Neural progenitor cell (in vitro differentiated cells): ENCODE results near the gene LEKR1. TPM values are rescaled to one million over a fixed set of nuclear protein-coding genes. Genes with fewer than 3 reads are reported as not detected.
A peak's percentile ranks its signal among the peaks of the same experiment; 100 is the strongest.

ENCODE experiments used
- DNase-seq: peaks from one replicate; pipeline ENCODE4 v3.0.0-alpha.2; 2016; ENCODE audit warnings: low spot score
- H2AFZ ChIP-seq: fragments of 200-600 bp; sonication (generic); replicated peaks from 2 replicates; pipeline ENCODE4 v1.6.1; 2016; ENCODE audit warnings: antibody characterized with exemption
- H3F3A ChIP-seq: fragments of 200-600 bp; sonication (generic); 2 replicates; pipeline ENCODE4 v1.6.1; 2016; ENCODE audit warnings: antibody characterized with exemption, low read depth
- H3K27ac ChIP-seq: fragments of 200-600 bp; sonication (generic); 2 replicates; pipeline ENCODE4 v1.5.1; 2016; ENCODE audit warnings: mild to moderate bottlenecking
- H3K27me3 ChIP-seq: fragments of 200-600 bp; sonication (generic); 2 replicates; pipeline ENCODE4 v1.6.1; 2016; ENCODE audit warnings: mild to moderate bottlenecking, moderate library complexity
- H3K36me3 ChIP-seq: fragments of 200-600 bp; sonication (generic); 2 replicates; pipeline ENCODE4 v1.5.1; 2016
- H3K4me1 ChIP-seq: fragments of 200-600 bp; sonication (generic); 2 replicates; pipeline ENCODE4 v1.6.1; 2016; ENCODE audit warnings: mixed run types
- H3K4me2 ChIP-seq: fragments of 200-600 bp; sonication (generic); 2 replicates; pipeline ENCODE4 v1.6.1; 2016
- H3K4me3 ChIP-seq: fragments of 200-600 bp; sonication (generic); 2 replicates; pipeline ENCODE4 v1.5.1; 2016
- H3K79me2 ChIP-seq: fragments of 200-600 bp; sonication (generic); 2 replicates; pipeline ENCODE4 v1.6.1; 2016; ENCODE audit warnings: low read depth
- H3K9ac ChIP-seq: fragments of 200-600 bp; sonication (generic); 2 replicates; pipeline ENCODE4 v1.6.1; 2016
- H3K9me3 ChIP-seq: fragments of 200-600 bp; sonication (generic); 2 replicates; pipeline ENCODE4 v1.5.1; 2016; ENCODE audit warnings: low read depth
- H4K20me1 ChIP-seq: fragments of 200-600 bp; sonication (generic); 2 replicates; pipeline ENCODE4 v1.6.1; 2016; ENCODE audit warnings: low read depth
- H3K27ac Mint-ChIP-seq: 3 replicates; pipeline ENCODE4 v1.8.0; 2021; ENCODE audit warnings: mixed read lengths
- H3K27me3 Mint-ChIP-seq: 2 replicates; pipeline ENCODE4 v1.8.0; 2022; ENCODE audit warnings: low read depth, mild to moderate bottlenecking, inconsistent platforms, moderate library complexity, mixed read lengths; ENCODE audit not compliant: insufficient read depth
- H3K36me3 Mint-ChIP-seq: 3 replicates; pipeline ENCODE4 v1.8.0; 2021; ENCODE audit warnings: mixed read lengths
- H3K4me1 Mint-ChIP-seq: 3 replicates; pipeline ENCODE4 v1.8.0; 2021; ENCODE audit warnings: mixed read lengths
- H3K4me3 Mint-ChIP-seq: 3 replicates; pipeline ENCODE4 v1.8.0; 2021; ENCODE audit warnings: mild to moderate bottlenecking, moderate library complexity, mixed read lengths
- H3K9me3 Mint-ChIP-seq: 3 replicates; pipeline ENCODE4 v1.8.0; 2020; ENCODE audit warnings: mixed read lengths
- CTCF ChIP-seq: fragments of 200-600 bp; sonication (generic); IDR thresholded peaks from 2 replicates; pipeline ENCODE4 v1.5.1; 2017; ENCODE audit warnings: antibody characterized with exemption, mild to moderate bottlenecking
- EZH2 ChIP-seq: fragments of 200-600 bp; sonication (generic); IDR thresholded peaks from 2 replicates; pipeline ENCODE4 v1.6.1; 2017; ENCODE audit warnings: antibody characterized with exemption, mild to moderate bottlenecking, moderate library complexity
- EZH2phosphoT487 ChIP-seq: fragments of 200-600 bp; sonication (generic); IDR thresholded peaks from 2 replicates; pipeline ENCODE4 v1.6.1; 2017; ENCODE audit warnings: antibody characterized with exemption
- total RNA-seq: library from RNA; depleted of rRNA; stranded (reverse); fragments of >200 nt; gene quantifications from 2 replicates; pipeline ENCODE4 v1.2.3, GENCODE V29; 2015; ENCODE audit warnings: low replicate concordance

The LEKR1 gene
- total RNA-seq, 1 donor from 2014 or later, result 1.9 TPM

- Histone ChIP-seq H3F3A (peaks cover 28% of the 10 kb centered on the region), H2AFZ (peak overlapping the region; percentile 94), H3K27ac (no peak overlapping the region), H3K27me3 (peaks cover 73% of the 10 kb centered on the region), H3K9ac (no peak overlapping the region), H3K4me1 (no peaks in the 10 kb centered on the region), H3K4me3 (peak overlapping the region; percentile 48), H3K79me2 (no peaks in the 10 kb centered on the region), H4K20me1 (no peaks in the 10 kb centered on the region), H3K4me2 (peak overlapping the region; percentile 85), H3K9me3 (no peaks in the 10 kb centered on the region), H3K36me3 (no peaks in the 10 kb centered on the region)
- Mint-ChIP-seq H3K9me3 (no peaks in the 10 kb centered on the region), H3K27me3 (peaks cover 16% of the 10 kb centered on the region), H3K36me3 (no peaks in the 10 kb centered on the region), H3K4me1 (peaks cover 29% of the 10 kb centered on the region), H3K4me3 (peak overlapping the region; percentile 88), H3K27ac (peak overlapping the region; percentile 96)
- peak; percentile 96 for DNase-seq
- TF ChIP-seq EZH2 (no peak), CTCF (no peak), EZH2phosphoT487 (no peak)
Observed at GRCh38 chr3:156816794-156817645, 9.1 kb upstream of the LEKR1 start.

- H3K4me3 ChIP-seq, result peak overlapping the region; percentile 48
- H3F3A ChIP-seq, result peaks cover 28% of the 10 kb centered on the region
- H2AFZ ChIP-seq, result peak overlapping the region; percentile 94
- Mint-ChIP-seq H3K4me1 (peaks cover 25% of the 10 kb centered on the region), H3K9me3 (no peaks in the 10 kb centered on the region), H3K27me3 (peaks cover 16% of the 10 kb centered on the region), H3K4me3 (peak overlapping the region; percentile 88), H3K36me3 (no peaks in the 10 kb centered on the region), H3K27ac (no peak overlapping the region)
- H3K9me3 ChIP-seq, result no peaks in the 10 kb centered on the region
- TF ChIP-seq EZH2 (no peak), EZH2phosphoT487 (no peak)
- DNase-seq, result no peak
- H3K4me1 ChIP-seq, result no peaks in the 10 kb centered on the region
- no peaks in the 10 kb centered on the region for H3K36me3 ChIP-seq
- no peaks in the 10 kb centered on the region for H3K79me2 ChIP-seq
- peak overlapping the region; percentile 85 for H3K4me2 ChIP-seq
- peaks cover 70% of the 10 kb centered on the region for H3K27me3 ChIP-seq
- H4K20me1 ChIP-seq, result no peaks in the 10 kb centered on the region
- H3K9ac ChIP-seq, result no peak overlapping the region
- H3K27ac ChIP-seq, result no peak overlapping the region
Observed at GRCh38 chr3:156817646-156818272, 8.4 kb upstream of the LEKR1 start.

GRCh38 chr3:156818273-156818651 is 7.9 kb upstream of the LEKR1 start:
- peaks cover 28% of the 10 kb centered on the region for H3K4me1 Mint-ChIP-seq
- Histone ChIP-seq H3K4me3 (no peak overlapping the region), H3K4me1 (no peaks in the 10 kb centered on the region), H3K9me3 (no peaks in the 10 kb centered on the region), H3K36me3 (no peaks in the 10 kb centered on the region), H3K27me3 (peaks cover 65% of the 10 kb centered on the region), H2AFZ (no peak overlapping the region), H4K20me1 (no peaks in the 10 kb centered on the region), H3F3A (peaks cover 28% of the 10 kb centered on the region), H3K27ac (no peak overlapping the region), H3K9ac (no peak overlapping the region), H3K79me2 (no peaks in the 10 kb centered on the region), H3K4me2 (no peak overlapping the region)
- no peak overlapping the region for H3K27ac Mint-ChIP-seq
- peak overlapping the region; percentile 25 for H3K4me3 Mint-ChIP-seq
- no peak for DNase-seq
- TF ChIP-seq EZH2 (no peak), EZH2phosphoT487 (no peak), CTCF (no peak)
- H3K9me3 Mint-ChIP-seq, result no peaks in the 10 kb centered on the region
- H3K27me3 Mint-ChIP-seq, result peaks cover 16% of the 10 kb centered on the region
- no peaks in the 10 kb centered on the region for H3K36me3 Mint-ChIP-seq
